Testis (tissue), 3 donors: ENCODE data around the gene WWC2. TPM values are rescaled to one million over a fixed set of nuclear protein-coding genes. Genes with fewer than 3 reads are reported as not detected.

Experiments
- DNase-seq: peaks from one replicate; pipeline ENCODE4 v3.0.0-alpha.2; 2019
- H3K27ac ChIP-seq, 2 donors: fragments of 200-600 bp; sonication (generic); one replicate each; pipeline ENCODE4 v1.5.1; 2019
- H3K27me3 ChIP-seq: fragments of 200-600 bp; sonication (generic); one replicate; pipeline ENCODE4 v1.5.1; 2019
- H3K36me3 ChIP-seq: fragments of 200-600 bp; sonication (generic); one replicate; pipeline ENCODE4 v1.5.1; 2017; ENCODE audit warnings: low read depth; ENCODE audit errors: missing control alignments
- H3K4me1 ChIP-seq: fragments of 200-600 bp; sonication (generic); one replicate; pipeline ENCODE4 v1.5.1; 2019
- H3K4me3 ChIP-seq, 2 donors: fragments of 200-600 bp; sonication (generic); one replicate each; pipeline ENCODE4 v1.5.1; 2017 to 2019
- H3K9me3 ChIP-seq: fragments of 200-600 bp; sonication (generic); one replicate; pipeline ENCODE4 v1.5.1; 2017
- CTCF ChIP-seq, 3 experiments: fragments of 450-650 bp in 2 of 3; fragments of 200-600 bp in 1 of 3; sonication (generic) in 1 of 3; IDR thresholded peaks; one replicate each; pipeline ENCODE4 v1.5.1; 2016 to 2019; ENCODE audit warnings: antibody characterized with exemption in 3 of 3, mild to moderate bottlenecking in 2 of 3, moderate library complexity in 1 of 3
- POLR2A ChIP-seq: fragments of 450-650 bp; IDR thresholded peaks from one replicate; pipeline ENCODE4 v1.6.1; 2017; ENCODE audit warnings: antibody characterized with exemption, mild to moderate bottlenecking, moderate library complexity
- WGBS, 2 donors: methylation state at CpG; one replicate each; pipeline ENCODE4 v1.1.5; 2018; 5-methylcytosine and 5-hydroxymethylcytosine counted together
- intact Hi-C: fragments of 100-400 bp; cut with DNase I; formaldehyde crosslinking; loops from one replicate; pipeline ENCODE4 v1.15.1; 2023; ENCODE audit warnings: low total_unique reads
- polyA plus RNA-seq: library from polyadenylated mRNA; stranded (reverse); fragments of 350-450 nt; fragmentation: Illumina TruSeq; extraction: RNeasy Lipid Tissue Mini Kit (QIAGEN cat#74804); gene quantifications from one replicate; pipeline ENCODE4 v1.2.3, GENCODE V29; 2014; ENCODE audit warnings: low read depth, low replicate concordance; ENCODE audit not compliant: insufficient read depth
- total RNA-seq, 2 donors: library from RNA; depleted of rRNA; stranded (reverse); fragments of >200 nt; gene quantifications; one replicate each; pipeline ENCODE4 v1.2.3, GENCODE V29; 2016

WWC2 gene
- total and polyA plus RNA-seq, 3 donors from 2014 or later, result 34.4 to 76.7 (median 64.2) TPM

- WGBS, 2 donors, result 94 to 96% methylated on average over 14 to 15 of the region's 15 CpGs
- no peaks in the 10 kb centered on the region for H3K36me3 ChIP-seq
These were observed 215.3 kb downstream of the WWC2 start for GRCh38 chr4:183314336-183314735.

DNA sequence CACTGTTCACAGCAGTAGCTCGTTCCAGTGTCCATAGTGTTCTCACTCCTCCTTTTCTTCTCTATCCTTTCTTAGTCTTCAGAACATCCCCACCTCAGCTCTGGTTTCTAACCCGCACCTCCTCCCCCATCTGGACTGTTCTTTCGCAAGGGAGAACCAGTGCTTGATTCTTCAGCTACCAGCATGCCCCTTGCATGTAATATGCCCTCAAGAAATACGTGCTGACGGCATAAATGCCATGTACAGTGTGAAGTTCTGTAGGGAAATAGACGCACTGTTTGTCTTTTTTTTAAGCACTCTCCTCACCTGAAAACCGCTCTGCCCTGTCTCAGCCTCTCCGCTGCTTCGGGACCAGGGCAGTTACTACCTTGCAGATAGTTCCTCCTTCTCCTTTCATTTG, 215.7 kb downstream of the WWC2 start:
- 92 to 97% methylated on average over 9 of the region's 9 CpGs for WGBS, 2 donors
- intact Hi-C loops, result no loop called here
- TF ChIP-seq POLR2A (no peak), CTCF (IDR thresholded peaks at IDR 0.05) (no peak)

More at GRCh38 chr4:183314336-183314735, 215.3 kb downstream of the WWC2 start:
- TF ChIP-seq POLR2A (no peak), CTCF (IDR thresholded peaks at IDR 0.05) (no peak)
- DNase-seq, result no peak
- intact Hi-C loops, result no loop called here
- Histone ChIP-seq H3K4me1 (no peaks in the 10 kb centered on the region), H3K27ac (no peak overlapping the region), H3K9me3 (no peaks in the 10 kb centered on the region), H3K4me3 (no peak overlapping the region), H3K27me3 (no peaks in the 10 kb centered on the region)

DNA sequence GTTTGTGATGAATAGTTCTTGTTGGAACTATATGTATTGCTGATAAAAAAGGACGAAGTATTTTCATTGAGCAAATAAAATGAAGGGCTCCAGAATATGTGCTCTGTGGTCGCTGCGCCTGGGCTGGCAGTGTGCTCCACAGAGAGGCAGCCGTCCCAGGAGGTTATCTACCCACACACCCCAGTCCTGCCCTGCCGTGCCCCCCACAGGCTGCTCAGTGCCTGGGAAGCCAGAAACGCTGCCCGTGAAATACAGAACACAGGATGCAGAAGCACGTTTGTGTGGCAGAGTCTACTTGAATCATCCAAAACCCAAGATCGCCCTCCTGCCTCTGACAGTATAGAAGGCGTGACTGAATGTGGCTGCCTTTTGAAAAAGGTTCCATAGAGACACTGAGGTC, 219.6 kb downstream of the WWC2 start:
- Histone ChIP-seq H3K4me1 (no peaks in the 10 kb centered on the region), H3K9me3 (no peaks in the 10 kb centered on the region), H3K4me3 (no peak overlapping the region), H3K27me3 (no peaks in the 10 kb centered on the region), H3K27ac (no peak overlapping the region), H3K36me3 (no peaks in the 10 kb centered on the region)
- 87 to 92% methylated on average over 10 of the region's 10 CpGs for WGBS, 2 donors
- intact Hi-C loops, result no loop called here
- TF ChIP-seq CTCF (IDR thresholded peaks at IDR 0.05) (no peak), POLR2A (no peak)
- DNase-seq, result no peak

More for the DNA sequence above, 215.7 kb downstream of the WWC2 start:
- no peaks in the 10 kb centered on the region for H3K36me3 ChIP-seq
- no peak for DNase-seq
- no peak overlapping the region for H3K27ac ChIP-seq
- H3K4me1 ChIP-seq, result no peaks in the 10 kb centered on the region
- no peaks in the 10 kb centered on the region for H3K27me3 ChIP-seq
- no peak overlapping the region for H3K4me3 ChIP-seq
- no peaks in the 10 kb centered on the region for H3K9me3 ChIP-seq

DNA sequence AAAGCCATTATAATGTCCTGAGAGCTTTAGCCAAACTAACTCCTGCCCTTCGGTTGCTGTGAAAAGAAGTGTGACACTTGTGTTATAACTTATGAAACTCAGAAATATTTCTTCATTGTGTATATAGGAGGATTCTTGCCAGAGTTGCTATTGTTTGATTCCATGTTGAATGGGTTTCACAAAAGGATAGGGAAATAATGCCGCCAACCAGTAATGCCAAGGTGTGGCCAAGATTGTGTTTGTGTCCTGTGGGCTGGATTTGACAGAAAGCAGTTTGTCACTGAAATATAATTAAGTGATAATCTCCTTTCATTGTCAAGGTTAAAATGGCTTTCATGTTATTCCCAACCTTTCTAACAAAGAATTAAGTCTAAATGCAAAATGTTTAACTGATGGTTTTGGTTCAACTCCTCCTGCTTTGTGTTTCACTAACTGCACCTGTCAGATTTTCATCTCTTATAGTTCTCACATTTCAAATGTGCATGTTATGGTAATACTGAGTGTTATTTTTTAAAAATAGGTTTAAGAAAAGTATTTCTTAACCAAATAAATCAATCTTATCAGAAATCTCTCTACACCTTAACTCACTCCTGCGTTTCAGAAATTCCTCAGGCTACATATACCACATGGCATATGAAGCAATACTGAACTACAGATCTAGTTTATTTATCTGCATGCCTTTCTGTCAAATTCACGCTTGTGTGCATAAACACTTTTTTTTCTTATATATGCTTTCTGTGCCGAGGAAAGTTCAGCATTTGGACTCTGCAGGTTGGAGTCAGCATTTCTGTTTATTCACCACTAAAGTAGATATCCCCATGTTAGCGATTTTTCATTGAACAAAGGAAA, 221.4 kb downstream of the WWC2 start, which contains the start of gene CLDN22:
TSS of gene CLDN22 (minus strand) at position 66 of the 849 bp plus-strand sequence. CDS start at position 8, 58 bp downstream.
- Histone ChIP-seq H3K9me3 (no peaks in the 10 kb centered on the region), H3K36me3 (no peaks in the 10 kb centered on the region), H3K4me1 (no peaks in the 10 kb centered on the region), H3K4me3 (no peak within 1 kb of the TSS), H3K27ac (no peak within 1 kb of the TSS), H3K27me3 (no peaks in the 10 kb centered on the region)
- intact Hi-C loops, result no loop called here
- TF ChIP-seq POLR2A (no peak), CTCF (IDR thresholded peaks at IDR 0.05) (no peak)
- DNase-seq, result no peak
- 82 to 84% methylated on average over 6 of the region's 6 CpGs for WGBS, 2 donors
